DOHH2 (cell line): Measurements from ENCODE around the gene SDF2.

Experiments used
- EZH2phosphoT487 ChIP-seq: fragments of 200-600 bp; sonication (generic); IDR thresholded peaks from 2 replicates; pipeline ENCODE4 v1.6.1; 2017; ENCODE audit warnings: borderline replicate concordance, mild to moderate bottlenecking, antibody characterized with exemption, low read length, moderate library complexity, mixed read lengths
- TF ChIP-seq, protein P1 (sequence below): fragments of 200-600 bp; sonication (generic); IDR thresholded peaks from one replicate; pipeline ENCODE4 v1.5.1; 2014; ENCODE audit warnings: antibody characterized with exemption, mild to moderate bottlenecking, low read depth, low read length; ENCODE audit not compliant: poor library complexity, severe bottlenecking

DNA sequence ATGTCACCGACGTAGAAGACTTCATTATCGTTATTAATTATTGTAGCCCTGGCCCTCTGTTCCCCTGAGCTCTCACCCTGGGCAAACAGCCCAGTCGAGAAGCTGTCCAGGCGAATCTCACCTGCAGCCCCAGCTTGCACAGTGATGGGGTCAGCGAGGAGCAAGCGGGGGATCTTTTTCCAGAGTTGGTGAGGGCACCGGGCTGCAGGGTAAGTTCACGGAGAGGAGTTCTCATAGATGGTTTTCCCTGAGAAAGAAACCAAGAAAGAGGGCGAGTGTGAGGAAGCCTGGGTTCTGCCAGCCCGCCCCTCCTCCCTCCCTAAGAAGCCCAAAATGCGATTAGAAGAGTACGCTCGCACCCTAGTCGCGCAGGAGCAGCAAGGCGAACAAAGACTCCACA, 63.3 kb downstream of the SDF2 start:
- TF ChIP-seq, protein P1, sequence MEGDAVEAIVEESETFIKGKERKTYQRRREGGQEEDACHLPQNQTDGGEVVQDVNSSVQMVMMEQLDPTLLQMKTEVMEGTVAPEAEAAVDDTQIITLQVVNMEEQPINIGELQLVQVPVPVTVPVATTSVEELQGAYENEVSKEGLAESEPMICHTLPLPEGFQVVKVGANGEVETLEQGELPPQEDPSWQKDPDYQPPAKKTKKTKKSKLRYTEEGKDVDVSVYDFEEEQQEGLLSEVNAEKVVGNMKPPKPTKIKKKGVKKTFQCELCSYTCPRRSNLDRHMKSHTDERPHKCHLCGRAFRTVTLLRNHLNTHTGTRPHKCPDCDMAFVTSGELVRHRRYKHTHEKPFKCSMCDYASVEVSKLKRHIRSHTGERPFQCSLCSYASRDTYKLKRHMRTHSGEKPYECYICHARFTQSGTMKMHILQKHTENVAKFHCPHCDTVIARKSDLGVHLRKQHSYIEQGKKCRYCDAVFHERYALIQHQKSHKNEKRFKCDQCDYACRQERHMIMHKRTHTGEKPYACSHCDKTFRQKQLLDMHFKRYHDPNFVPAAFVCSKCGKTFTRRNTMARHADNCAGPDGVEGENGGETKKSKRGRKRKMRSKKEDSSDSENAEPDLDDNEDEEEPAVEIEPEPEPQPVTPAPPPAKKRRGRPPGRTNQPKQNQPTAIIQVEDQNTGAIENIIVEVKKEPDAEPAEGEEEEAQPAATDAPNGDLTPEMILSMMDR, result no peak
- no peak for TF ChIP-seq EZH2phosphoT487
